NCI-H1092 treated with DMSO at 0.1 percent for 48 hours (cell line): ENCODE results near the gene PICK1.
A peak's percentile ranks its signal among the peaks of the same experiment; 100 is the strongest.

Experiments used
- DNase-seq: peaks from one replicate; lab custom pipeline; 2025; lab: John Stamatoyannopoulos, UW

Gene PICK1

DNA sequence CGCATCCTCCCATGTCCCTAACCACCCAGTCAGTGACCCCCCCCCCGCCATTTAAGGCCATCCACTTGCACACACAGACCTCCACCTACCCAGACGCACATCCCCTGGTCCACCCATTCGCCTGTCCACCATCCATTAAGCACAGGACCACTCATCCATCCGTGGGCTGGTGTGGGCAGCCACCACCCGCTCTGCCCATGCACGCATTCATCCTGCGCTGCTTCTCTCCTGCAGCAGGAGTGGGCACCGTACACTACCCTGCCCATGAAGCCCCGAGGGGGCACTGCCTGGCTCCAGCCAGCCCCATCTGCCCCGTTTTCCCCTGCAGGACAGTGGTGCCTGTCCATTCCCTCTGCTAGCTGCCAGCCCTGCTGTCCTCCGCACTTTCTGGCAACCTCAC is 30.7 kb downstream of the PICK1 start:
- no peak for DNase-seq

DNA sequence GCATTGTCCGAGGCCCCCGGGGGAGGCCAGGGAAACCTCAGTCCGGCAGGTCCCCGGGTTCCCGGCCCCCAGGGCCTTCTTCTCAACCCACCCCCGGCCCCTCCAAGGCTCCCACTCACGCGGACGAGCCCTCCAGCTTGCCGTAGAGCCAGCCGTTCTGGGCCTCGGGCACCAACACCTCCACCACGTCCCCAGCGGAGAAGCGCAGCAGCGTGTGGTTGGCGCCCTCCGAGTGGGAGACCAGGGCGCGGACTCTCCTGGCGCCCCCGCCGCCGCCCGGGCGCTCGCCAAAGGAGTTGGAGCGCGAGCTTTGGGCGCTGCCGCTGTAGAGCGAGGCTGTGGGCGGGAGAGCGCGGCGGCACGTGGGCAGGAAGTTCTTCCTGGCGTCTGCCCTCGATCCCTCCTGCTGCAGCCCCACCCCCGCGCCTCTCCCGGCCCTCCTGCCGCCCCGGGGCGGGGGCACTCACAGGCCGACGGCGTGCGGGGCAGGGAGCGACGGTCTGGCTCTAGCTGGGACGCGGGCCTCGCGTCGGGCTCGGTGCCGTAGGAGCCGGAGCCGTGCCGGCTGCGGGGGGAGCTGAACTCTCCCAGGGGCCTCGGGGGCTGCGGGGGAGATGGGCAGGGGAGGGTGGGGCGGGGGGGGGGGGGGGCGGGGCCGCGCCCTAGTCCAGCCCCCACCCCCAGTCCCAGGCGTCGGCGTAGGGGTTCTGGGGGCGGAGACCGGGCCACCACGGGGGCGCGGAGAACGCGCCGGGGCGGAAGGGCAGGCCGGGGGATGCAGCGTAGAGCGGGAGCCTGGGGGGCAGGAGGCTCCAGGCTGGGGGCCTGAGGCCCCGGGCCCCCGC is 31.6 kb downstream of the PICK1 start:
- DNase-seq: no peak

DNA sequence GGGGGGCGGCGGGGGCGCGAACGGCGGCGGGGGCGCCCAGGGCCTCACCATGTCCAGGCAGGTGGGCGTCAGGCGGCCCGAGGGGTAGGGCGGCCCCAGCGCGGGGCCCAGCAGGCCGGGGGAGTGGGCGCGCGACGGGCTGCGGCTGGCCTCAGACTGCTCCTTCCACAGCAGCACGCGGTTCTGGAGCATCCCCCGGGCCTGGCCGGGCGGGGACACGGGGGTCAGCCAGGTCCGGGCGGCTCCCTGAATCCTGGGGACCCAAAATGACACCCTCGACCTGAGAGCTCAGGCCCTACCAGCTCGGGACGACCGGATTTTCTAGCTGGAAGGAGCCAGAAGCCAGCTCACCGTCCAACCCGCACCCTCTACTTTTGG is 32.3 kb downstream of the PICK1 start:
- no peak for DNase-seq

DNA sequence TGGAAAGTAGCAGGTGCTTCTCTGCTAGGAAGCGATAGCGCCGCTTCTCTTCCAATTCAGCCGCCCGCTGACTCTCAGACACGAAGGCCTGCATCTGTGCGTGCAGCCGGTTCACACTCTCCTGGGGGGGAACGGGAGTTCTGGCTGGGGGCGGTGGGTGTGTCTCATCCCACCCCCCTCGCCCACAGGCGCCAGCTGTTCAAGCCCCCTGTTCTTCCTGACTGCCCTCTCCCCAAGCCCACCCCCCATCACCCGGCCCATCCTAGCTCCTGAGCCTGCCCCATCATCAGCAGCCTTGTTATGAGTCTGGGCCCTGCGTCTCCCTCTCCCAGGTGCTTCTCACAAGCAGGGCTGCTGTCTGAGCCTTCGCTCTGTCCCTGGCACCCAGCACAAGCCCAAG is 39.9 kb downstream of the PICK1 start:
- DNase-seq: no peak

DNA sequence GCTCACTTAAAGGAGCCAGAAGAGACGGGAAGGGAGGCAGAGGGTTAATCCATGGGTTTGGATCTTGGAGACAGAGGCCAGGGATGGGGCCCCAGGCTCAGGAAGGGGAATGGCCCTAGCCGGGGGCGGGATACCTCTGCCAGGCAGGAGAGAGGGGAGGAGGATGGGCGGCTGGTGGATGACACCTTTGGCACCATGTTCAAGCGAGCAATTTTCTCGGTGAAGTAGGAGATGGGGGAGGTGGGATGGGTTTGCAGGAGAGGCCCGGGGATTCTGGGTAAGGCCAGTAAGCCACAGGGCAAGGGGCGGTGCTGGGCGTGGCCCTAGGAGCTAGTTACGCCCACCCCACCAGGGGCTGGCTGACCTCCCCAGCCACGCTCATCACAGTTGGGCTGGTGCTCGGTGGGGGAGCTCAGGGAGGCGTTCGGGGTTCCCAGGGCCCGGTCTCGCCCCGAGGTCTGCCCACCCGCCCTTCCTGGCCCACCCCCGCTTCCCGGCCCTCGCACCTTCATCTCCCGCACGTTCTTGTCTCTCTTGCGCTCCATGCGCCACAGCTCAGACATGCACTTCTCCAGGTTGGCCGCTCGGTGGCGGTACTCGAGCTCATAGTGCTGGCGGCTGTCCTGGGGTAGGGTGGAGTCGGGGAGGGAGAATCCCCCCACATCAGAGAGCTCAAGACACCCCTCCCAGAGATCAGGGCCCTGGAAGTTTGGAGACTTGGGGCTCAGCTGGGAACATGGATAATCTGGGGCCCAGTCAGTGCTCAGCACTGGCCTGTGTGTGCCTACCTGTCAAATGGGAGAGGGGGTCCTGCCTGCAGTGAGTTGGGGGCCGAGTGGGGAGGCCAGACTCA is 40.6 kb downstream of the PICK1 start:
- DNase-seq: no peak

DNA sequence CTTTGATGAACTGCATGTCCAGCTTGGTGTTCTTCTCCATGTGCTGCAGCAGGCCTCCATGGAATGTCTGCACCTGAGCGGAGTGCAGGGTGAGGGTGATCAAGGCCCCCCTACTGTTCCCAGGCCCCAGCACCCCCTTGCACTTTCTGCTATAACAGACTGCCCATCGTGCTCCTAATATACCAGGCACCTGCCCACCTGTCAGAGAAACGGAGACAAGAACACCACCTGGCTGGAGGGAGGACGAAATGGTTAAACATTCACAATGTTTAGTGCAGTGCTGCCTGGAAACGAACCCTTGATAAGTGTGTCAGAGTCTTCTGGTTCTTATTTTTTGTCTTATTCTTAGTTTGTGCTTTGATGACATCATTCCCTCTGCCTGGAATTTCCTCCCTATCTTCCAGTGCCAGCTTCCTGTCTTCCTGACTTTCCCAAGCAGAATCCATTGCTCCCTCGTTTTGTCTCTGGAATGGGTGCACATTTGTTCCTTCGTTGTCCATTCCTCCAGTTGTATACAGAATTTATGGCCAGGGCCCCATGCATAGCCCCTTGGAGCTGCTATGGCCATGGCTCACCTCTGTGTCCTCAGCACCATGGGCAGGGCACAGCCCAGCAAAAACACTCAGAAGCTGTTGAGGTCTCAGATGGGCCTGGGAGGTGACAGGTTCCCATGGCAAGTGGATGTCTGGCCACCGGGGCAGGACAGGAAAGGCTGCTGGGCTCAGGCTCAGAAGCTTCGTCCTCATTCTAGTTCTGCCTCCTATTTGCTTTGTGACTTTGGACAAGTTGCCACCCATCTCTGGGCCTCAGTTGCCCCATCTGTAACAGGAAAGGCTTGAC is 41.4 kb downstream of the PICK1 start:
- no peak for DNase-seq

DNA sequence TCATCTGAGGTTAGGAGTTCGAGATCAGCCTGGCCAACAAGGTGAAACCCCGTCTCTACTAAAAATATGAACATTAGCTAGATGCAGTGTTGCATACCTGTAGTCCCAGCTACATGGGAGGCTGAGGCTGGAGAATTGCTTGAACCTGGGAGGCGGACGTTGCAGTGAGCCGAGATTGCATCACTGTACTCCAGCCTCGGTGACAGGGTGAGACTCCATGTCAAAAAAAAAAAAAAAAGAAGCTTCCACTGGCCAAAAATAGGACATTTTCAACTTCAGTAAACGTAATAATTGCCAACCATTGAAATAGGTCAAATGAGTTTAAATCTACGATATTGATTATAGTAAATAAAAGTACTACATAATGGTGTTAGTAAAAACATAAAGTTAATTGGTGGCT is 46.4 kb downstream of the PICK1 start:
- DNase-seq: no peak

DNA sequence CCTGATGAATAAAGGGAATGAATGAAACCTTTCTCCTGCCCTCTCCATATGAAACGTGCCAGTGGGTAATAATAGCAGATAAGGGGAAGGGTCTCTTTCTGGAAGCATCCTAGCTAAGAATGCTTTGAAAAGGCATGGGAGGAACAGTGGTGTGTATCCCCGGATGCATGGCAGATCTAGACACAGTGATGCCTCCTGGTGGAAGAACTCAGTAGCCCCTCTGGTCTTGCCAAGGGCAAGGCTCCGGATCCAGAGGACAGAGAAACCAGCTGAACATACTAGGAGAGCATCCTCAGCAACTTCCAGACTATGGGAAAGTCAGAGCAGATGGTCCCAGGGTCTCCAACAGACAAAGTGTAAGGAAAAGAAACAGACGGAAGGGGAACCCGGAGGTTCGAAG is 46.9 kb downstream of the PICK1 start:
- no peak for DNase-seq

DNA sequence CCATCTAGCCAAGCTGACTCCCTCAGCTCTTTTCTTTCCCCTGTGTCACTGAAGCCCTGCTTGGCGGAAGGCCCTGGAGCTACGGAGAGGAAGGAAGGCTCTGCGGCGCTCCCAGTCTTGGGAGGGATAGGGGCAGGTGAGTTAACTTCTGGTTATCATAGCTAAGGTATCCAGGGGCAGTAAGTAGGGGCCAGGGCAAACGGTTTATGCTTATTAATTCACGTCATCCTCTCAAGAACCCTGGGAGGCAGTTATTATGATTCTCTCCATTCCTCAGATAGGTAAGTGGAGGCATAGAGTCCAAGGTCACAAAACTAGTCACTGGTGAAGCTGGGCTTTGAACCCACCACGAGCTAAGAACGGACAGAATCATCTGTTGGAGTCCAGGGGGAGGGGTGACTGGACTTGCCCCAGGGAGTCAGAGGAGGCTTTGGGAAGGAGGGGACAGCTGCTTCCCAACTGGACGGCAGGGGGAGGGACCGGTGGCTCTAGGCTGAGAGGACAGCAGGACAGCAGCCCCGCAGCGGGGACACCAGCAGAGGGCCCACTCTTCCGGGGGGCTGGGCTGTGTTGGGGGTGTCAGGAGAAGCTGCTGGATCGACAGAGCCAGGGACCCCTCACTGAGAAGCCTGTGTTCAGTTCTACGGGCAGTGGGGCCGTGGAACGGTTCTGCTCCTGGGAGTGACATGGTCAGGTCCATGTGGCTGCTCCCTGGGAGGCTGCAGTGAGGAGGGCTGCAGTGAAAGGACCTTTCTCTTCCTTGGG is 49.8 kb downstream of the PICK1 start:
- DNase-seq: no peak

DNA sequence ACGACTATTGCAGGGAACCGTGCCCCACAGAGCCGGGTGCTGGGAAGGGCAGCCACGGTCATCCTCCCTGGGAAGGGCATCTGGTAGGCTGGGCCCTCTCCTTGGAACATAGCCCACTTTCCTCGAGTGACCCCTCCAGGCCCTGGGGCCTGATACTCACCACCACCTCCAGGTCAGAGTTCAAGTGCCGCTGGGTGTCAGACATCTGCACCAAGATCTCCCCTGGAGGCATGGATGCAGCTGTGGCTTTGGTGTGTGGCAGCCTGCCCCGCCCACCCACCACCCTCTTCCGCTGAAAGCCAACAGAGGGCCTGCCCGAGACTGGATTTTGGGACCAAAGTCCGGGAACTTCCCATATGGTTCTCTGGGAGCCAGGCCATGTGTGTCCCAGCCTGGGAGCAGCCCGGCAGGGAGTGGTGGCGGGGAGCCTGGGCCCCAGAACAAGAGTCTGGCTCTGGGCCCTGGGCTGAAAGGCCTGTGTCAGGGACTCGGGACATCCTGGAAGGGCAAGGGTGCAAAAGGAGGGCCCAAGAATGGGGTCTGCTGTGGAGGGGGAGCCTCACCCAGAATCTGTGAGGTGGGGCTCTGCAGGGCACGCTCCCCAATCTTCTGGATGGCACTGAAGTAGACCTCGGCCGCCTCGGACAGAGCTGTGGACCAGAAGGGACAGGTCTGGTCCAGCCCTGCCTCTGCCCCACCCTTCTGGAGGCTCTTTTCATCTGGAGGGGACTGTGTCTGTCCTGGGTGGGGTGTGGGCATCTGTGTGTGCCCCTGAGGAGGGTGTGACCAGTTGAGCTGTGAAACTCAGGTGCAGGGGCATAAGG is 50.7 kb downstream of the PICK1 start:
- no peak for DNase-seq

DNA sequence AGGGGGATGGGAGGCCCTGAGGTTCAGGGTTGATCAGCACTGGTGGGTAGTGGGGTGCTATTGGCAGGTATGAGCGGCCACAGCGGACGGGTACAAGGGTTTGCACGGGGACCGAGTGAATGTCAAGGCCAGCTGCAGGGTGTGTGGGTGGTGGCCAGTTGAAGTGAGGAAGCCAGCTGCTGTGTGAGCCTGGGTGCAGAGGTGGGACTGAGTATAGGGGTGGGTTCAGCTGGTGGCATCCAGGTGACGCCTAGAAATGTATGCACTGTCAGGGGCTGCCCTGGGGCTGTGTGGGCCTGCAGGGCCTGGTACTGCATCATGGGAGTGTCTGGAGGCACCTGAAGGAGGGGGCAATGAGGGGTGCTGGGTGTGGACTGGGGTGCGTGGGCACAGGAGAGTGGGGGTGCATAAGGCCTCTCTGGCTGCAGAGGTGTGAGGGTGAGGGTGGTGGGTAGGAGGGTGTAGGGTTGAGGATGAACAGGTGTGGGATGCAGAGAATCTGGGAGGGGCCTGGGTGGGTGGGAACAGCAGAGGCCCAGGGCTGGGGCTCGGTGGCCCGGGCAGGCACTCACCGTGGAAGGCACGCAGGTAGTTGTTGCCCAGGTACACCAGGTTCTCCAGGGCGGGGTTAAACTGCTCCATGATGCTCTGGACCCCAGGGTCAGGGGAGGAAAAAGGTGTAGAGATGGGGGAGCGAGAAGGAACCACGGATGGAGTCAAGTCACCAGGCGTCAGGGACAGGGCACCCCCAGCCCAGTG is 51.5 kb downstream of the PICK1 start:
- DNase-seq: no peak

DNA sequence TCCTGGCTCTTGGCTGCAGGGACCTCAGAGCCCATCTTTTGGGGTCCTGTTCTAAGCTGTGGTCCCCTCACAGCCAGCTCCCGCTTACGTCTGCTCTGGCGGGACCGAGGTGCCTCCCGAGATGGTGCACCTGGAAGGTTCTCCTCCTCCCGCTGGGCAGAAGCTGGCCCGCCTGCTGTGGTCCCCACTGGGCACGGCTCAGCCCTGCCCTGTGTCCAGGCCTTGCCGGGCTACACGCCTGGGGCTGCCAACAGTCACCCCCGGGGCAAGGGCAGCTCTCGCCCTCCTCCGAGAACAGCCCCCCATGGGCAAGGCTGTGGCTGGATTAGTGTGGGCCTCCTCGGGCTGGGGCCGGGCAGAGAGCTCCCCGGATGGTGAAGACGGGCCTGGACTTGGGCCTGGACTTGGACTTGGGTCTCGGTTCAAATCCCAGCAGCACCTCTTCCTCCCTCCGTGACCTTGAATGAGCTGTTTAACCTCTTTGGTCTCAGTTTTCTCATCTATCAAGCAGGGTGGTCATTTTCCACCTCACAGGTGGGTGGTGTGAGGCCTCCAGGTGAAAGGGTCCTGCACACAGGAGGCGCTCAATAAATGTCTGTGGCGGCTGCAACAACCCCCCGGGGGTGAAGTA is 52.3 kb downstream of the PICK1 start:
- DNase-seq: peak; percentile 3

DNA sequence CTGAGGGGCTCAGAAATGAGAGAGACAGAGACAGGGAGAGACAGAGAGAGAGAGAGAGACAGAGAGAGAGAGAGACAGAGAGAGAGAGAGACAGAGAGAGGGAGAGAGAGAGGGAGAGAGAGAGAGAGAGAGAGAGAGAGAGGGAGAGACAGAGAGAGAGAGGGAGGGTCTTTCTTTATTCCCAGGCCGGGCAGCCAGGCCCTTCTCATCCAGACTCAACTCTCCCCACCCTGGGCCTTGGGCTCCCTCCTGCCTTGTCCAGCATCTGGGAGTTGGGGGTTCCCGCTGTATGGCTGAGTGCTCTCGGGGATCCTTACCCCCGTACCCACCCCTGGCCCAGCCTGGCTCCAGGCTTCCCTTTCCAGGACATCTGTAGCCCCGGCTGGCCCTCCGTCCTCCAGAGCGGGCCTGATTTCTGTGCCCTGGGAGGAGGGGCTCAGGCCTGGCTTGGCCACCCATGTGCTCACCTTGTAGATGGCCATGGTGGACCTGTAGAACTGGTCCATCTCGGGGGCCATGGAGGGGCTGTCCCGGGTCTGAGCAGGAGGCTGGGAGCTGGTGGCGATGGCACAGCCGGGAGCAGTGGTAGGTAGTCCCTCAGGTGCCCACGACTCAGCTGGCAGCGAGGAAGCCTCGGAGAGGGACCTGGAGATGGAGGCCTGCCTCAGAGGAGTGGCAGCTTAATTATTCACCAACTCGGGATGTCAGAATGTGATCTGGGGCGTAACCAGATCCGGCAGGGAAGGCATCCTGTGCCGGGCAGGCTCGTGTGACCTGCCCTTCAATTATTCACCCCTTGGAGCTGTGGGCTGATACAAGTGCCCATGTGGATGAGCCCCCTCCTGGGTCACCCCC is 53.0 kb downstream of the PICK1 start, which contains the start of gene BAIAP2L2:
BAIAP2L2 (minus strand) TSS at position 677 of the 855 bp plus-strand sequence; CDS start at position 518, 159 bp downstream.
- DNase-seq: no peak

DNA sequence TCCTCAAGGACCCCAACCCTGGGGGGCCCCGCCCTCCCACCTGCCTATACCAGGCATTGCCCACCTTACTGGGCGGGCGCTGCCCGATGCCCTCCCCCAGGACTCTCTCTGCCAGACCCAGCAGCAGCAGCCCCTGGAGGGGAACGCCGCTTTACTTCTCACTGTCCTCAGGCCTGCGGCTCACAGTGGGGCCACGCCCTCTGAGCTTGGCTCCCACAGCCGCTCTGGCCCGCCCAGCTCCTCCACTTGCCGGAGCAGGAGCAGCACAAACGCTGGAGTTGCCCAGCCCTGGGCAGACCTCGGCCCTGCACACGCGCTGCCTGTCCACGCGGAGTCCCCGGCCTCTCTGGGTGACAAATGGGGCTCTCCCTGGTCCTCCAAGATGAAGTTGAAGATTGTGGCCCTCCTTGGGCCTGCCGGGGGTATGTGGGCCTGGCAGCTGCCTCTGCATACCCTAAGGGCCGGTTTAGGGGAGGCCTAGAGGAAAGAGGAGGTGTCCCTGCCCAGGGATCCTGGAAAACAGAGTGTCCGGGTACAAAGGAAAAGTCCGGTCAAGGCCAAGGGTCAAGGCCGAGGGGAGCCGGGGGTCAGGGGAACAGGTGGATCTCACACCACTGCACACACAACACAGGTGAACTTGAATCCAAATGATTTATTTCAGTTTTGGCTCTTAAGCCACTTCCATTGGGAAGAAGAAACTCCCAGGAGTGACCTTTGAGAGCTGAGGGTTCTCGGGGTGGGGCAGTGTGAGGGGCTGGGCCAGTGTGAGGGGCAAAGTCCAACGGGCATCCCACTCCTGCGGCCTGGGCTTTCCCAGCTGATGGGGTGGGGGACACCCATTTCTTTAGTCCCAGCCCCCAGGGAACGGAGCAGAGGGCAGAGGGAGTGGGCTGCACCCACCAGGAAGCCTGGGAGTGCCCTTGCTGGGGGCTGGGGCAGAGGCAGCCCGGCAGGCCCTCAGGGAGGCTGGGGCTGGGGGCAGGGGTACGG is 54.0 kb downstream of the PICK1 start:
- no peak for DNase-seq

DNA sequence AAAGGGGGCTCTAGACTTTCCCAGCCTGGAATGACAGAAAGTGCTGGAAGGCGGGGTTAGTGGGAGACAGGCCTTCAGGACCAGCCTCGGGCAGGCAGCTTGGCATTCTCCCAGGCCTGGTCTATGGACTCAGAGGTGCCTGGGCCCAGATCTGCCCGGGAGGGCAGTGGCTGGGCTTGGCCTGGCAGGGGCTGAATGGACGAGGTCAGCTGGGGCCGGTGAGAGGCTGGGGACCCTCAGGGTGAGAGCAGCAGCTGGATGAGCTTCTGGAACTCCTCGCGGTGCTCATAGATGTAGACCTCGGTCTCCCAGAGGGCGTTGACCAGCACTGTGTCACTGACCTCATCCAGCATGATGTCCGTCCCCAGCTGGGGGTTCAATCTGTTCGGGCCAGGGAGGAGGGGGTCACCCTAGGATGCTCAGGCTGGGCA is 54.7 kb downstream of the PICK1 start:
- no peak for DNase-seq

DNA sequence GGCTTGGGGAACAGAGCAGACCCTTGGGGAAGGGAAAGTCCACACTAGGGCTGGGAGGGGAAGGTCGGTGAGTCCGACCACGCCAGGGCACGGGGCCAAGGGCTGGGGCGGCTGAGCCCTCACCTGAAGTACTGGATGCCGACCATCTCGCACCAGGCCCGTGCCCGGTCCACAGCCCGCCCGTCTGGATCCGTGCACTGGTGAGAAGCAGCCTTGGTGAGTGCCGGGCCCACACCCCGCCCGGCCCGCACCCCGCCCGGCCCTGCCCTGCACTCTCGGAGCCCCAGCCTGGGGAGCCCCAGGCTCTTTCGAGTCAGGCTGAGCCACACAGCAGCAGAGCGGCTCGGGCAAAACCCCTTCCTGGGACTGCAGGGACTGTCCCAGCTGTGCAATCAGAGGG is 55.2 kb downstream of the PICK1 start:
- DNase-seq: no peak
